GM18502 (cell line): ENCODE results near the gene ANKFN1.

Experiments
- ATAC-seq: cut with Tn5 transposase; IDR thresholded peaks from one replicate; pipeline ENCODE4 v1.9.1; 2021; ENCODE audit warnings: mild to moderate bottlenecking; ENCODE audit not compliant: unreplicated experiment, poor library complexity

The ANKFN1 gene

DNA sequence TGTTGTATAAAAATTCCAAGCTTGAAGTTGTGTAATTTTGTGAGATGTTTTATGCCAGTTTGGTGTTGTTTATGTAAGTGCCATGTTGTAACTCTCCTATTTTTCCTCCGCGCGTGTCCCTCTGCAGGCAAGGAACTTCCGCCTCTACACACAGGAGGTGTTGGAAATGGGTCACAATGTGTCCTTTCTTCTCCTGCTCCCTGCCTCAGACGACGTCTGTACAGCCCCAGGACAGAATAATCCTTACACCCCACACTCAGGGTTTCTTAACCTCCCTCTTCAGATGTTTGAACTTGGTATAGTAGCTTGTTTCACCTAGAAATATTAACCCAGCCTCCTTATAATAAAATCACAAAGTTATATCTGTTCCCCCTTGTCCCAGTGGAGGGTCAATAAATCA, 329.0 kb downstream of the ANKFN1 start:
- ATAC-seq, result no peak

DNA sequence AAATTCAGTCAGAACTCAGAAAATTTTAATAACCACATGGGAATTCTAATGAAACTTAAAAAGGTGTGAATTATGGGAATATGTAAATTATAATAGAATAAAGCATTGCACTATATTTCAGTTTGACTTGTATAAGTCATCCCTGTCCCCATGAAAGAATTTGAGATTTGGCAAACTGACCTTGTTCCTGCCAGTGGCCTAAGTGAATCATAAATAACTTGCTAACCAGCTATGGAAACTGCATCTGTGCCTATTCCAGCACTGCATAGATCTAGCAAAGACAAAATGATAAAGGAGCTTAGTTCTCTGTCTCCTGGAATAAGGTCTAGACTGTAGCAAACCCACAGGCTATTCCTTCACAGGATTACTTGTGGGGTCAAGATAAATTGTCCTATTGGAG, 333.5 kb downstream of the ANKFN1 start:
- ATAC-seq, result no peak

DNA sequence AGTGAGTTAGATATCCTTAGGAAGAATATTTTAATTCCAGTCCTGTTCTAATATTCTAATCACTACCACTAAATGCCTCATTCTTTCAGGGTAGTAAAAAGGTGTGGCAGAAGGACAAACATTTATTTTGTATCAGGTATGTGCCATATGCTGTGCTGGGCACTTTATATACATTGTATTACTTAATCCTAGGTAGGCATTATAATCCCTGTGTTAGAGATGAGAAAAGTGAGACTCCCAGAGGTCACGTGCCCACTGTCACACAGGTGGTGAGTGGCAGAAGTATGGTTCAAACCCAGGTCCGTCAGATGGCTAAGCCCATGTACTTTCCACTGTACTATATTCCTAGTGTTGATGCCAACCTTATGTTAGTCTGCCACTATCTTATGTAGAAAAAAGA, 335.5 kb downstream of the ANKFN1 start:
- no peak for ATAC-seq

DNA sequence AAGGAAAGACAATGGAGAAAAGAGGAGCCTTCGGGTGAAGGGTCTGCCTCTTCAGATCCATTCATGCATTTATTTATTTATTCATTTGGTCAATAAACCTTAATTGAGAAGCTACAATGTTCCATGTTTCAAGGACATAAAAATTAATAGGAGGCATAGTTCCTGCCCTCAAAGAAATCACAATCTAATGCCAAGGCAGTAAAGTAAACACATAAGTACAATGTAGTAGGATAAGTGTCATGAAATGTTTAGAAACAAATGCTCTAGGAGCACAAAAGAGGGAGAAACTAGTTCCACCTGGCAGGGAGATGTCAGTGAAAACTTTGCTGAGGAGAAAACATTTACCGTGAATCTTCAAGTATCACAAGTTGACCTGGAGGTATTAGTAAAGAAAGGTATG, 336.7 kb downstream of the ANKFN1 start:
- ATAC-seq, result no peak

DNA sequence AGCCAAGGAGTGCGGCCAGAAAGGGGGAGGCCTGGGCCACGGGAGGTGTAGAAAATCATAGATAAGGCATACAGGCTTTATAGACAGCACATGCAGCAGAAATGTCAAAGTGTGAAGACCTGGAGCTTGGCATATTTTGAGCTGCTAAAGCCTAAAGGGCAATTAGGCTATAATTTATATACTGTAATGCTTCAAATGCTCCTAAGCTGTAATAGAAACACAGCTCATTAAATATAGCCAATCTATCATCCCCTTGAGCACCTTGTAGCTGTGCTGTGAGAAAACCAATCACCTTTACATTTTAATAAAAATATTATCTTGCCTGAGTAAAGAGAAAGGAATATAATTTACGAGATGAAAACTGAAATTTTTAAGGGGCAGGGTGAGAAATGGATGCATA, 342.3 kb downstream of the ANKFN1 start:
- ATAC-seq, result no peak

DNA sequence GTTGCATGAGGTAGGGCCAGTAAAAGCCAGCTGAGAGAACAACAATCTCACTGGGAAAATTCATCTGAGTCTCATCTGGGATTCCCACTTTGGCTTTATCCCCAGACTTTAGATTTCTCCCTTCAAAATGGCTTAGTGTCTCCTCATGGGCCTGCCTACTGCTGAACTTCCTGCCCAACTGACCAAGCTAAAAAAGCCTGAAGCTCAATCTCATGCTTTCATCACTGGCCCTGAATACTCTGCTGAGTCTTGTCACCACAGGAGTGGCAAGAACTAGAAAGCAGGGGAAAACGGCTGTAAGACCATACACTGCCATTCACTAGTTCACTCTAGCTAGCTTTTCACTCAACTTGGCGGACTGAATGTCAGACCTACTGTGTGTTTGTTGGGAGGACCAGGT, 343.9 kb downstream of the ANKFN1 start:
- no peak for ATAC-seq

DNA sequence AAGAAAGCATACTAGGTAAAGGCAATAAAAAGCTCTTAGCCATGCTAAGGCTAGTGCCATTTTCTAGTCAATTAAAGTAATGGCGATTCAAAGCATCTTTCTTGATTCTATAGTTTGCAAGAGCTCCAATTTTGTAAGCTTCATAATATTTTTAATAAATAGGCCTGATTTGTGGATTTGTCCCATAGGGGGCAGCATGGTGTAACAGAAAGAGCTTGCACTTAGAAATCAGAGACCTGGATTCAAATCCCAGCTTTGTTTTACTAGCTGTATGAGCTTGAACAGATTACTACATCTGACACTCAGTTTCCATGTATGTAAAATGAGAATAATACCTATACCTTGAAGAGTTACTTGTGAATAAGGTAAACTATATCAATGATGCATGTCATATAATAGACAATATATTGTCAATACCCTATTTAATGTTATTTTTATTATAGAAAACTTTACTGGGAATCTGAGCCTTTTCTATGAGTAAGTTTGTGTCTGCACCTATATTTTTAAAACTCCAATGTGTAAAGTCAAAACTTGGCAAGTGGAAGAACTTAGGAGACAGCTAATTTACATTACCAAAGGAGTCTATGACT, 346.6 kb downstream of the ANKFN1 start:
- ATAC-seq, result no peak

DNA sequence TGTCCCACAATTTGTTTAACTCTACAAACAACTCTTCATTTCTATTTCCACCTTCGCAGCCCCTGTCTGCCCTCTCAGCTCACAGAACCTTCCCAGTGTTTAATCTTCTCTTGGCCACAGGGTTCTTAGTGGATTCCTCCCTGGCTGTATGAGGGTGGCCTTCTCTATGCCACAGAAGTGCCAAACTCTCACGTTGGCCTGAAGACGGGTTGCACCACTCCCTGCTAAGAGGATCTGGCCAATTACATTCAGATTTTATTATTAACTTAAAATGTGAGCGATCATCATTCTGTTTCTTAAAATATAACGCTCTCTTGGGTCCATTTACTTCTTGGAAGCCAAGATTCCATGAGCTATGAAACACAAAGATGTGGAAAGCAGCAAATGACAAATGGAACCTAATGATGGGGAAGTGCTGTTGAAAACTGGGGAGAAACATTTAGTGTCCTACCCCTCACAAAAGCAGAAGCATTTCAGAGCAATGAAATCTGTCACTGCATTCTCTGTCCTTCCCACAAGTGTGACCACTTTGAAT, 348.9 kb downstream of the ANKFN1 start:
- ATAC-seq, result no peak

DNA sequence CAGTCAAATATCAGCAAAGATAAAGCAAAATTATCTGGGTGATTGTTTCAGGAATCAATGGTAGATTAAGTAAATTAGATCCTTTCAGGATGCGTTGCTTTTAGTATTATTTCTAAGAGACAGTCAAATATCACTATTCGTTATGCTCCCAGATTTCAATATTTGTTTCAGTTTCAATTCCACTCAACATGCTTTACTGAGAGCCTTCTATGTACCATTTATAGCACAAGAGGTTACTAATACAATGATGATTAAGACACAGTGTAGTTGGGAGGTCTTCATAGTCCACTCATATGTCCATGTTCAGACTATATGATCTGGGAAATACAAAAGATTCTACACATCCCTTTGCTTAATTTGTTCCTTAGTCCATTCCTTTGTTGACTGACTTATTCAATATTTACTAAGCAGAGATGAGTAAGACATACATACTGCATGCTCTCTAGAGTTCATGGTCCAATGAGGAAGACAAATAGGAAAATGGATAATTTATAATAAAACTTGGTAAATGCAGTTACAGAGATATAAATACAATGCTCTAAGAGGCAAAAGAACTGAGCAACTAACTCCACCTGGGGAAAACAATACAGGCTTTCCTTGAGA, 352.0 kb downstream of the ANKFN1 start:
- no peak for ATAC-seq

DNA sequence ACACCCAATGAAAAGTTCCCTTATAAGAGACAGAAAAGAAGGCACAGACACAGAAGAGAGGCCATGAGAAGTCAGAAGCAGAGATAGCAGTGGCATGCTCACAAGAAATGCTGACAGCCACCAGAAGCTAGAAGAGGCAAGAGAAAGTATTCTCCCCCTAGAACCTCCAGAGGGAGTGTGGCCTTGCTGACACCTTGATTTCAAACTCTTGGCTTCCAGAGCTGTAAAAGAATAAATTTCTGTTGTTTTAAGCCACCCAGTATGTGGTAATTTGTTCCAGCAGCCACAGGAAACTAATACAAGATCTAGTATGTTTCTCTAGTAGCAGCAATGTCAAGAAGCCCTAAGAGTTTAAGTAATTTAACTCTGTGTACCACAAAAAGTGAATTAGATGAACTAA, 353.1 kb downstream of the ANKFN1 start:
- no peak for ATAC-seq

DNA sequence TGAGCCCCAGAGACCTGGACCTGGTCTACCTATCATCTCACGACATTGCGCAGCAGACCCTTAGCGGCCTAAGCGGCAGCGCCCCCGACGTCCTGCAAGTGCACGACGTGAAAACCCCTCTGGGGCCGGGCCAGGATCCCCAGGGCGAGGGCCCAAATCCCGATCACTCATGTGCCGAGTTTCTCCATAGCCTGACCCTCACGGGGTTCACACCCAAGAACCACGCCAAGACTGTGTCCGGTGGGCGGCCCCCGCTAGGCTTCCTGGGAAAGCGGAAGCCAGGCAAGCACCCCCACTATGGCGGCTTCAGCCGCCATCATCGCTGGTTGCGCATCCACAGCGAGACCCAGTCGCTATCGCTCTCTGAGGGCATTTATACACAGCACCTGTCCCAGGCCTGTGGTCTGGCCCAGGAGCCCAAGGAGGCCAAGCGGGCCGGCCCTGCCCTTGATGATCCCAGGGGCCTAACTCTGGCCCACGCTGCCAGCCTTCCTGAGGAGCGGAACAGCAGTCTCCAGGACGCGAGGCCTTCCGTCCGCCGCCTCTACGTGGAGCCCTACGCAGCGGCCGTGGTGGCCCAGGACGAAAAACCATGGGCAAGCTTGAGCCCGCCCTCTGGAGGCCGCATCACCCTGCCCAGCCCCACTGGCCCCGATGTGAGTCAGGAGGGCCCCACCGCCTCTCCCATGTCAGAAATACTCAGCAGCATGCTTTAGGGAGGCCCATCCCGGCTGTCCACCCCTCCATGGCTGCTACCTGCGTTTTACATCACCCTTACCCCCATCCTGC, 357.5 kb downstream of the ANKFN1 start:
- ATAC-seq, result no peak

DNA sequence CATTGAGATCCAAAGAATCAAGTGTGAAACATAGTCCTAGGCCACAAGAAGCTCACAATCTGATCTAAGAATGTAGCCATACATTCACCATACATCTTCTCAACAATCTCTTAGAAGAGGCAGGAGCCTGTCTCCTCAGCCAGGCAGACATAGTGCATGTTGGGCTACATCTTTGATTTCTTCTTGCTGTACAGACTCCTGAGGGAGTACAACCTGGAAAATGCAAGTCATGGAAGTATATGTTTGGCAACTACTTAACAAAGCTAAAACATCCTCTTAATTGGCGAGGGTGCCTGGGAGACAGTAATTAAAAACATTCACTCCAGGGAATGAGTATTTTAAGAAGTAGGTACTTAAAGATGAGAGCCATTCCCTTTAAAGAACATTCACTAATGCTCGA, 361.0 kb downstream of the ANKFN1 start:
- no peak for ATAC-seq

DNA sequence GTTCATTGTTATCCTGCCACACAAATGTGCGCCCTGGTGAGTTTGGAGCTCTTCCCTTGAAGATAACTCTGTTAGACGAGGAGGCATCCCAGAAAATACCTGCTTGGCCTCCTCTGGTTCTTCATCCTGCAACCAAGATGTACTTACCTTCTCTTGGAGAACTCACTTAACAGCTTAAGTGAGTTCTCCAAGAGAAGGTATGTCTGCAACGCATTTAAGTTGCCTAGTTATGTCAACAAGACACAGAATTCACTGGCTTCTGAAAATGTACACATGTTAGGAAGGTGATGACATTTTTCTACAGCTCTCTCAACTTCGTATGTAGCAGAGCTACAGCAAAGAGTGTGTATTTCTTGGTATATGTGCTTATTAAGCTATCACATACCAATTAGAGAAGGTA, 361.6 kb downstream of the ANKFN1 start:
- no peak for ATAC-seq

DNA sequence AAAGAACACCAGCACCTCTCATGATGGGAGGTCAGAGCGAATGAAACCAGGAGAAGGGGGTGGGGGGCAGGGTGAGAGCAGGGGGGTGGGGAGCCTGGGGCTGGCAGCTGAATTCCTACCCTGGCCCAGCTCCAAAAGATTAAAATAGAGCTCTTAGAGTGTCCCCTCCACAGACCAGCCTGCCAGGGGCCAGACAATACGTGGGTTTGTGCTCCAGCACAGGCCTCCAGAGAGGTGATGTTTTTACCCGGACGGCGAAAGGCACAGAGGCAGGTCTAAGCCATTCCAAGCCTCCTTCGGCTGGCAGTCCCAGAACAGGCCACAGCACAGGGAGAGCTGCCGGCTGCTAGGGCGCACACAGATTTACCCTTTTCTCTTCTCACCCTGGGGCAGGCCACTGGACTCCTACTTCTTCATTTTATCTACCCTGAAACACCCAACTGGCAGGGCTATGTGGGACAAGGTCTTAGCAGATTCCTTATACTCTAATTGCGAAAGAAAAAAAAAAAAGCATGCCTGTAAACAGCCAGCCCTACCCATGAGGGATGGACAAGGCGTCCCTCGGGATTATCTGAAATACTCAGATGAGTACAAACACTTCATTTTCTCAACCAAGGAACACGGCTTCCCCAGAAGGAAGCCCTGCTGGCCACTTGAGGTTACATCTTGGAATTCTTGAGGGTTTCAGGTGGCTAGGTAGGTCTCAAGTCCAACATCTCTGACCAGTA, 368.3 kb downstream of the ANKFN1 start:
- ATAC-seq, result no peak

DNA sequence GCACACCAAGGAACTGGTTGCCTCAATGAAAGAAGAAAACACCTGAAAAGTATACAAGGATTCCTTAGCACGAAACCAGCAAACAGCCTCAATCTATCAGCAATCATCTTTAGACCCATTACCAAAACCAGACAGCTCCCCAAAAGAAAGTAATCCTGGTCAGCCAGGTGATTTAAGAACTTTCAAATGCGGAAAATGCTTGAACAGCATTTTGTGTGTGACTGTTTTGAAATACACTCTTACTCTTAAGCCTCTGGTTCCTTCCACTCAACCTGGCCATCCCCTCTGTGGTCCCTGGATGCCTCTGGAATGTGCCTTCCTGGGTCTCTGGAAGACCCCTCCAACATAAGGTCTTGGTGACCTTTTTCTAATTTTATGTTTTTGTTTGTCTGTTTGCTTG, 369.8 kb downstream of the ANKFN1 start:
- no peak for ATAC-seq

DNA sequence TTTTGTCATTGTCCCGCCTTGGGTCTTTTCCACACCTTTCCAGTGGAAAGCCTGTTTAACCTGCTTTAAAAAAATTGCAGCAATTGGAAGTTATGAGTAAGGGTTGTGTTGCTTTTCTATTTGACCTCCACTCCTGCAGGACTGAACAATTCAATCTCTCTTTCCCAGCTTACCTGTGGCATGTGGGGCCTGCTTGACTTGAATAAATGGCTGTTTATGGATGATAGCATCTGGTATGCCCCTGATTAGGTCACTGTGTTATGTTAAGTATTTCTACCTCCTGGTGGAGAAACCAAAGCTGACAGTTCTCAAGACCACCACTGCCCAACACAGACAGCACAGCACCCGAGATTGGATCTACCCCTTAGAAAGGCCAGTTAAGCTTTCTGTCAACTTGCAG, 375.4 kb downstream of the ANKFN1 start:
- ATAC-seq, result no peak

DNA sequence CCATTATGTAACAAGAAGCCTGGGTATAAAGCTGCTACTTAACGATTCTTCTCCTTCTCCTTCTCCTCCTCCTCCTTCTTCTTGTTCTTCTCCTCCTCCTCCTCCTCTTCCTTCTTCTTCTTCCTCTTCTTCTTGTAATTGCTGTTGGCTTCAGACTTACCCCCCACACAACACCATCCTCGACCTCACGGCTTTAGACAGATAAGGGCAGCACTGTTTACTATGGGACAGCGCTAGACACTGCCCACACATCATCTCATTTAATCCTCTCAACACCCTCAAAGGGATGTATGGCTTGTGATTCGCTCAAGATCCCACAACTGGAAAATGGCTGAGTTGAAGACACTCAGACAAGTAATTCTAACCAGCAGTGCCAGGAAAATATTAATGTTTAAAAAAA, 379.7 kb downstream of the ANKFN1 start:
- no peak for ATAC-seq

DNA sequence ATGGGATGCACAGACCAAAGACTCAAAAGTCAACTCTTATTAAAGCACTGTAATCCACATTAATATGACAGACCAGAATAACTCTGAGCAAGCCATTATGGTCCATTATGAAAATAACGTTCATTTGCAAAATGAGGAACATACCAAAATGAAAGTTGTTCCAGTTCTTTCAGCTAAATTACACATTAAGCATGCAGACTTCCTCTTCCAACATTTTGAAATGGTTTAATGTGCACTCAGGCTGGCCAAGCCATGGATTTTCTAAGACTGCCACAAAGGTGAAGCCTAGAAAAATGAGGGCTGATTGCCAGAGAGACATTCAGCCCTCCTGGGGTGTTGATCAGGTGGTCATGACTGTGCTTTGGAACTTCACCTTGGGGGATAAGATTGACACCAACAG, 383.5 kb downstream of the ANKFN1 start:
- ATAC-seq, result no peak

DNA sequence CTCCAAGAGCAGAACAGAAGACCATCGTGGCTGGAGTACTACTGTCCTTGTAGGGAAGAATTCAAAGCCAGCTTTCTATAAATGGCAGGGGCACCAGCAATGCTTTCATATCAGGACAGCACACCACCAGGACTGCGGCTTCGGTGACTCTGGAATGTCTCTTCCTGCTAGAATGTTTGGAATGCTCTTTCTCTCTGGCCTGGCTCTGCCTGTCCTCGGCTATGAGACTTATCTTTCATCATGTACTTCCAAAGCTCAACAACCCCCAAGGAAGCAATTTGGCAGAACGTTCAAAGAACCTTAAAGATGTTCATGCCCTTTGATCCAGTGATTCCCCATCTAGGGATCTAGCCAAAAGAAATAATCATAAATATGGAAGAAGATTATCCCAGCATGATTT, 387.6 kb downstream of the ANKFN1 start:
- ATAC-seq, result no peak

DNA sequence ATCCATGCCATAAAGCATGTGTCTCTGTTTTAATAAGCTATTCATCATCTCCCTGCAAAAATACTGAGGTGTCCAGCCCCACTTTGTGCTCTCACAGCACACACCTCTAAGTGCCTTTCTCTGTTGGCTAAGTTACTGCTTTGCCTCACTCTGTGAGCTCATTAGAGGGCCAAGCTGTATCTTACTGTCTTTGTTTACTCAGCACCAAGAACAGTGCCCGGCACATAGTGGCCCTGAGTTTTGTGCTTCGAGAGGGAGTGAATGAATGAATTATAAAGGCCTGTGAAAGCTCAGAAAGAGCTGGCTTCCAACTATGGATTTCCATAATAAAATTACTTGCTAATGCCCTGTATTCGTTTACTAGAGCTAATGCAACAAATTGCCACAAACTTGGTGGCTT, 390.0 kb downstream of the ANKFN1 start:
- no peak for ATAC-seq

DNA sequence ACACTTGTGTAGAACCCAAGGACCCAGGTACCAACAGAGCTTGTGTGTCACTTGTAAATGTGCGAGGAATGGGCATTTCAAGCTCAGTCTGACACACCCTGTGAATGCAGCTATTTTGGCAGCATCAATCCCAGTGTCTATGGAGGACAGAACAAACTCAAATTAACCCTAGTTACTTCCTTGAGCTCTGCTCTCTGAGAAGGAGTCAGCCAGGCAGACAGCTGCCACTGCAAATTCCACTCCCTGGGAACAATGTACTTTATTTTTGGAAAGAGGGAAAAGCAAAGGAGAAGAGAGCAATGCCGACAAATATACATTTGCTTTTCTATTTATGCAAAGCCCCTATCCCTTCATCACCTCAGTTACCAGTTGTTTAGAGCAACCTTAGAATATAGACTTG, 391.8 kb downstream of the ANKFN1 start:
- no peak for ATAC-seq
